Effector memory CD8-positive, alpha-beta T cell (primary cell): ENCODE data around the gene SASH1.
"Not testable (repeated sequence)": the region's sequence is repeated elsewhere in the genome, so short reads cannot be mapped to it uniquely, and the experiment has no call there.

Experiments
- ATAC-seq: fragments of 150-1000 bp; cut with Tn5 transposase; replicated peaks from 2 replicates; pipeline ENCODE4 v1.10.0; 2021; ENCODE audit warnings: mild to moderate bottlenecking, moderate library complexity
- DNase-seq, 3 experiments: peaks; one replicate each; pipeline ENCODE4 v3.0.0; 2021
- H3K27ac Mint-ChIP-seq, 2 donors: one replicate each; pipeline ENCODE4 v1.8.0; 2022; ENCODE audit warnings: mild to moderate bottlenecking in 2 of 2, mixed read lengths in 2 of 2, moderate library complexity in 2 of 2
- H3K27me3 Mint-ChIP-seq, 2 donors: one replicate each; pipeline ENCODE4 v1.8.0; 2022; ENCODE audit warnings: mixed read lengths in 2 of 2
- H3K36me3 Mint-ChIP-seq: one replicate; pipeline ENCODE4 v1.8.0; 2022; ENCODE audit warnings: mild to moderate bottlenecking, moderate library complexity, mixed read lengths; ENCODE audit not compliant: insufficient read depth
- H3K4me1 Mint-ChIP-seq, 2 donors: one replicate each; pipeline ENCODE4 v1.8.0; 2022; ENCODE audit warnings: low read depth in 2 of 2, mixed read lengths in 2 of 2
- H3K4me3 Mint-ChIP-seq, 2 donors: one replicate each; pipeline ENCODE4 v1.8.0; 2022; ENCODE audit warnings: mild to moderate bottlenecking in 2 of 2, mixed read lengths in 2 of 2, moderate library complexity in 2 of 2
- H3K9me3 Mint-ChIP-seq, 2 donors: one replicate each; pipeline ENCODE4 v1.8.0; 2022; ENCODE audit warnings: mixed read lengths in 2 of 2

The SASH1 gene

GRCh38 chr6:148385379-148385778, 42.7 kb downstream of the SASH1 start:
- peaks cover 11 to 52% of the 10 kb centered on the region in 2 donors for H3K27me3 Mint-ChIP-seq
- no peak for ATAC-seq
- no peaks in the 10 kb centered on the region for H3K4me1 Mint-ChIP-seq
- H3K9me3 Mint-ChIP-seq: no peaks in the 10 kb centered on the region
- DNase-seq: no peak
- no peaks in the 10 kb centered on the region for H3K36me3 Mint-ChIP-seq
- H3K4me3 Mint-ChIP-seq: no peak overlapping the region
- no peak overlapping the region for H3K27ac Mint-ChIP-seq

DNA sequence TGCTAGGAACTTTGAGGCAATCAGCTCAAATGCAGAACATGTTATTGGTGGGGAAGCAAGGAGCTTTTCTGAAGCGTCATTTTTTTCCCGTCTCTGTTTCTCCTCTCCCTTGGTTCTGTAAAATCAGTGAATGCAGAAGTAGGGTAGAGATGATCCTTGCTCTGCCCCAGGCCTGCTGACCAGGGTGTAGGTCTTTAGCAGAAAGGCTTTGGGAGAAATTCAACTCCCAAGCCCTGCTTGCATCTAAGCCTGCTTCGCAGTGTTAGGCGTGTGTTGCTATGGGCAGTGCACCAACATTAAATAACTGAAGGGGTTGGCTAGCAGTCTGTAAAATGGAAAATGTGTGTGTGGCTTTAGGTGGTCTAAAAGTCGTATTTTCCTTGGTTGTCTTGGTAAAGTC, 45.9 kb downstream of the SASH1 start:
- no peak overlapping the region for H3K4me3 Mint-ChIP-seq
- no peak for DNase-seq
- peaks cover 10 to 33% of the 10 kb centered on the region in 2 donors for H3K27me3 Mint-ChIP-seq
- H3K4me1 Mint-ChIP-seq: no peaks in the 10 kb centered on the region
- H3K36me3 Mint-ChIP-seq: no peaks in the 10 kb centered on the region
- no peak overlapping the region for H3K27ac Mint-ChIP-seq
- no peaks in the 10 kb centered on the region for H3K9me3 Mint-ChIP-seq
- no peak for ATAC-seq

GRCh38 chr6:148389086-148389485, 46.4 kb downstream of the SASH1 start:
- Mint-ChIP-seq H3K9me3 (no peaks in the 10 kb centered on the region), H3K4me1 (no peaks in the 10 kb centered on the region), H3K27me3 (peaks cover 5 to 33% of the 10 kb centered on the region in 2 donors), H3K4me3 (no peak overlapping the region), H3K27ac (no peak overlapping the region), H3K36me3 (no peaks in the 10 kb centered on the region)
- no peak for ATAC-seq
- no peak for DNase-seq

GRCh38 chr6:148389917-148390316, 47.3 kb downstream of the SASH1 start:
- ATAC-seq (no peak), DNase-seq (no peak)
- H3K27me3 Mint-ChIP-seq: peaks cover 11 to 32% of the 10 kb centered on the region in 2 donors
- H3K9me3 Mint-ChIP-seq: no peaks in the 10 kb centered on the region
- no peaks in the 10 kb centered on the region for H3K36me3 Mint-ChIP-seq
- H3K4me3 Mint-ChIP-seq: no peak overlapping the region
- no peaks in the 10 kb centered on the region for H3K4me1 Mint-ChIP-seq
- H3K27ac Mint-ChIP-seq: no peak overlapping the region

DNA sequence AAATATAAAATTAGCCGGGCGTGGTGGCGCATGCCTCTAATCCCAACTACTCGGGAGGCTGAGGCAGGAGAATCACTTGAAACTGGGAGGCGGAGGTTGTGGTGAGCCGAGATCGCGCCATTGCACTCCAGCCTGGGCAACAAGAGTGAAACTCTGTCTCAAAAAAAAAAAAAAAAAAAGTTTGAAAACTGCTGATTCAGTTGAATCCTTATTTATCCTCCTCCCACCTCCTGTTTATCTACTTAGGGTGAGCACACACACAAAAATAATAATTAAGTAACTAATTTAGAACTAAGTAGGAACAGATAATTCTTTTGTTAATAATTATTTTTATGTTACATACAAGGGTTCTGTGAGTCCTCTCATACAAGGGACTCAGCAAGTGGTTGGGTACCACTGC, 49.5 kb downstream of the SASH1 start:
- H3K9me3 Mint-ChIP-seq, ATAC-seq, H3K36me3 Mint-ChIP-seq, DNase-seq, H3K27ac Mint-ChIP-seq, H3K4me1 Mint-ChIP-seq, H3K4me3 Mint-ChIP-seq: not testable (repeated sequence)
- H3K27me3 Mint-ChIP-seq: peaks cover 14 to 21% of the 10 kb centered on the region in 2 donors

DNA sequence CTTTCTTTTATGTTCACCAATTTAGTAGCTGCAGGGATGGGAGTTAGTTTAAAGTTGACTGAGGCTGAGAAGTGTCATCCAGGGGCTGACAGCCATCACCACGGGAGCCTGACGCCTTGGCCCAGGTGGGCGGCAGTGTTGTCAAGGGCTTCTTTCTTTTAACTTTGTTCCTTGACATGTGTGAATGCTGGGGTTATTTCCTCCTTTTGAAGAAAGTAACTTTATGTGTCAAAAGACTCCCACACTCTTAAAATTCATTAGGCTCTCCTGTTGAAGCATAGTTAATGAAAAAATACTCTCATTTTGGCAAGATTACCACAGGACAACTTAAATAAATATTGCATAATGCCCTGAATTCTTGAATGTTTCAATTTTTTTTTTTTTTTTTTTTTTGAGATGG, 50.0 kb downstream of the SASH1 start:
- DNase-seq (no peak), ATAC-seq (no peak)
- Mint-ChIP-seq H3K27me3 (peaks cover 14 to 23% of the 10 kb centered on the region in 2 donors), H3K9me3 (no peaks in the 10 kb centered on the region), H3K27ac (no peak overlapping the region), H3K4me3 (no peak overlapping the region), H3K36me3 (no peaks in the 10 kb centered on the region), H3K4me1 (no peaks in the 10 kb centered on the region)

DNA sequence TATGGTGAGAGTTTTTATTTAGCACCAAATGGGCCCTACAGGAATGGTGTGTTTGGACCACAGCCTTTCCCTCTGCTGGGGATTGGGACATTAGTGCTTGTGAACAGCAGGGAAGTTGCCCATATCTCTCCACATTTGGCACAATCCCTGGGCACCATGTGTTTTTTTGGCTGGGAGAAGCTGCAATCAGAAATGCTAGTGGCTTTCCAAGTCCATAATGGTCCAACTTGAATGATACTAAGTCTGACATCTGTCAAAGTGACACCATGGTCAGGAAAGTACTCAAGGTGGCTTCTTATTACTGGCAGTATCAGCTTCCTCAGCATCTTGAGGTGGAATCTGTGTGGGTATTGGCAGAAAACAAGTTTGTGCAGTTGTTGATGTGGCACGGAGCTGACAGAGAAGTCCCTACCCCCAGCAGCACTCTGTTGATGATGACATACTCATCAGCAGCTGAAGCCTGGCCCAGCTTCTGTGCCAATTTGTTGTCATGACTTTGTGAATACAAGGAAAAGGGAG, 53.0 kb downstream of the SASH1 start:
- Mint-ChIP-seq H3K4me1 (no peaks in the 10 kb centered on the region), H3K4me3 (no peak overlapping the region), H3K36me3 (no peaks in the 10 kb centered on the region), H3K9me3 (no peaks in the 10 kb centered on the region), H3K27me3 (peaks cover 5 to 14% of the 10 kb centered on the region in 2 donors), H3K27ac (no peak overlapping the region)
- DNase-seq (no peak), ATAC-seq (no peak)

DNA sequence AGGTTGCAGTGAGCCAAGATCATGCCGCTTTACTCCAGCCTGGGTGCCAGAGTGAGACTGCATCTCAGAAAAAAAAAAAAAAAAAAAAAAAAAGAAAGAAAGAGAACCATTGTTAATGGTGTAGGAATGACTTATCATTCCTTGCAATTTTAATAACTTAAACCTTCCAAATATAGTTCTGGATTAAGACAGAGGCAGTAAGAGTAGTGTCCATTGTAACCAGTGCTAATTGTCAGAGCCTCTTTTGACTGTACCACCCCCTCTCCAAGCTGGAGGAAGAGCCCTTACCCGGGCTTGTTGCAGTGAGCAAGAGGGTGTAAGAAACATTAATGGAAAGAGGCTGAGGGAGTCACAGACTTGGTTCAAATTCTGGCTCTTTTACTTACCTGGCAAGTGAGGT, 53.8 kb downstream of the SASH1 start:
- Mint-ChIP-seq H3K36me3 (no peaks in the 10 kb centered on the region), H3K4me1 (no peaks in the 10 kb centered on the region), H3K27me3 (peaks cover 5 to 16% of the 10 kb centered on the region in 2 donors), H3K9me3 (no peaks in the 10 kb centered on the region), H3K27ac (no peak overlapping the region), H3K4me3 (no peak overlapping the region)
- ATAC-seq (no peak), DNase-seq (no peak)

- Mint-ChIP-seq H3K4me1 (no peaks in the 10 kb centered on the region), H3K36me3 (no peaks in the 10 kb centered on the region), H3K27ac (no peak overlapping the region), H3K9me3 (no peaks in the 10 kb centered on the region), H3K4me3 (no peak overlapping the region), H3K27me3 (peaks cover 5 to 21% of the 10 kb centered on the region in 2 donors)
- DNase-seq: no peak
- ATAC-seq: no peak
Measured at GRCh38 chr6:148396926-148397325, 54.3 kb downstream of the SASH1 start.

DNA sequence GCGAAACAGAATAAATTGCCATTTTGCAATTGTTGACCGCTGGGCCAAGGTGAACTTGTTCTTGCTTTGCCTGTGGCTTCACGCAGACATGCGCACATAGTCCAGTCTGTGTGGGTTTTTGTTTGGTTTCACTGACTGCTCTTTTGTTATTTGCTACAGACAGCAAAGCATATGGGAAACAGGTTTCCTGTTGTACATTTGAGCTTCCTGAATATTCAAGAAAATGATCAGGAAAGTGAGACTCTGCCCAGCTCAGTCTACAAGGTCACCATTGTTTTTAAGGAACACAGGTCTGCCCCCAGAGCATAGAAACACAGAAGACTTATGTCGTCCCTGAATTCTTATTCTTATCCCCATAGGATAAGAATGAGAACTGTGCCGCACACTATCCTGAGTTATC, 55.6 kb downstream of the SASH1 start:
- DNase-seq (no peak), ATAC-seq (no peak)
- H3K9me3 Mint-ChIP-seq: no peaks in the 10 kb centered on the region
- peaks cover 5 to 22% of the 10 kb centered on the region in 2 donors for H3K27me3 Mint-ChIP-seq
- H3K27ac Mint-ChIP-seq: no peak overlapping the region
- no peaks in the 10 kb centered on the region for H3K36me3 Mint-ChIP-seq
- no peak overlapping the region for H3K4me3 Mint-ChIP-seq
- no peaks in the 10 kb centered on the region for H3K4me1 Mint-ChIP-seq

- Mint-ChIP-seq H3K27me3 (peaks cover 5 to 22% of the 10 kb centered on the region in 2 donors), H3K27ac (no peak overlapping the region), H3K36me3 (no peaks in the 10 kb centered on the region), H3K4me1 (no peaks in the 10 kb centered on the region), H3K9me3 (no peaks in the 10 kb centered on the region), H3K4me3 (no peak overlapping the region)
- no peak for DNase-seq
- ATAC-seq: no peak
Measured at GRCh38 chr6:148398678-148399077, 56.0 kb downstream of the SASH1 start.

DNA sequence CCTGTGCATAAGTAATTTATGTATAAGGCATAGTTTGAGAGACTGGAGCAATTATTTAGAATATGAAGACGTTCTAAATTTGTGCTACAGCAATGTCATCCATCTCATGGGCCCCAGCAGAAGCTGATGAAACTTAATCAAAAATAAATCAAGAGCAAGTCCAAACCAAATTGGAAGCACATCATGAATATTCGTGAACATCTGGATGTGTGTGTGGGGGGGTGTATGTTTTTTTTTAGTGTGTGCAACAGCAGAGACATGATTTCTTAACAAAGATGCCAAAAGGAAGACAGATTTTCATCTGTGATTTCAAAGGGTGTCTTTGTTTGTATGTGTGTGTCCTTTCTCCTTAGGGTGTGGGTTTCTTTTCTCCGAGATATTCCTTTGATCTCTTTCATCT, 58.9 kb downstream of the SASH1 start:
- no peak overlapping the region for H3K4me3 Mint-ChIP-seq
- H3K27me3 Mint-ChIP-seq: peaks cover 20 to 25% of the 10 kb centered on the region in 2 donors
- no peak for ATAC-seq
- no peak for DNase-seq
- H3K4me1 Mint-ChIP-seq: no peaks in the 10 kb centered on the region
- no peaks in the 10 kb centered on the region for H3K9me3 Mint-ChIP-seq
- H3K36me3 Mint-ChIP-seq: no peaks in the 10 kb centered on the region
- no peak overlapping the region for H3K27ac Mint-ChIP-seq

DNA sequence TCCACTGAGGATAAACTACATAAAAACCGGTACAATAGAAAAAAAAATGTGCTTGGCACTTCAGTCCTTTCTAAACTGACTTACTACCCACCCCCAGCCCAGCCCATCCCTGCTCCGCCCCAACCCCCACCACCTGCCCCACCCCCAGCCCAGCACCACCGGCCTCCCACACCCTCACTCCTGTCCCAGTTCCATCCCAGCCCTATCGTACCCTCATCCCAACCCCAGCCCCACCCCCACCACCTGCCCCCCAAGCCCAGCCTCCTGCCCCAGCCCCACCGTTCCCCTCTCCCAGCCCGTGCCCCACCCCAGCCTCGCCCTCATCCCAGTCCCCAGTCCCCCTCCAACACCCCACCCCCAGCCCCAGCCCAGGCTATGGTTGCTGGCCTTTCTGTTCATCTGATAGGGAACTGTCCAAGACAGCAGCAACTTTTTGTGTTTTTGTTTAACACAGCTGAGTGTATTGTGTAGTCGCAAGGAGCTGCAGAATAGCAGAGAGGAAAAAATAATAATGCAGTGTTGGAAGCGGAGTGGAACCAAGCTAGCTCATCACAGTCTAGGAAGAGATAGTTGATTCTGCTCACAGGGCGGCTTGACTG, 61.9 kb downstream of the SASH1 start:
- DNase-seq (no peak), ATAC-seq (no peak)
- Mint-ChIP-seq H3K4me1 (no peaks in the 10 kb centered on the region), H3K27ac (no peak overlapping the region), H3K4me3 (no peak overlapping the region), H3K9me3 (no peaks in the 10 kb centered on the region), H3K36me3 (no peaks in the 10 kb centered on the region), H3K27me3 (peaks cover 20 to 22% of the 10 kb centered on the region in 2 donors)

- no peaks in the 10 kb centered on the region for H3K36me3 Mint-ChIP-seq
- H3K4me1 Mint-ChIP-seq: no peaks in the 10 kb centered on the region
- ATAC-seq: no peak
- H3K9me3 Mint-ChIP-seq: no peaks in the 10 kb centered on the region
- DNase-seq: no peak
- H3K27ac Mint-ChIP-seq: no peak overlapping the region
- no peak overlapping the region for H3K4me3 Mint-ChIP-seq
- H3K27me3 Mint-ChIP-seq: peaks cover 20 to 22% of the 10 kb centered on the region in 2 donors
Measured at GRCh38 chr6:148405894-148406293, 63.3 kb downstream of the SASH1 start.
